HL-60/S4 treated with retinoic acid at 250 ng/mL for 4 days and 3 days (cell line): ENCODE measurements around the gene ABHD12.
"Not testable (repeated sequence)": the region's sequence is repeated elsewhere in the genome, so short reads cannot be mapped to it uniquely, and the experiment has no call there.

Source experiments
- in situ Hi-C: fragments of 300-500 bp; cut with MboI; formaldehyde crosslinking; loops from 2 replicates; pipeline ENCODE4 v1.7.0; 2022; ENCODE audit warnings: low sequenced_read_pairs

The ABHD12 gene

DNA sequence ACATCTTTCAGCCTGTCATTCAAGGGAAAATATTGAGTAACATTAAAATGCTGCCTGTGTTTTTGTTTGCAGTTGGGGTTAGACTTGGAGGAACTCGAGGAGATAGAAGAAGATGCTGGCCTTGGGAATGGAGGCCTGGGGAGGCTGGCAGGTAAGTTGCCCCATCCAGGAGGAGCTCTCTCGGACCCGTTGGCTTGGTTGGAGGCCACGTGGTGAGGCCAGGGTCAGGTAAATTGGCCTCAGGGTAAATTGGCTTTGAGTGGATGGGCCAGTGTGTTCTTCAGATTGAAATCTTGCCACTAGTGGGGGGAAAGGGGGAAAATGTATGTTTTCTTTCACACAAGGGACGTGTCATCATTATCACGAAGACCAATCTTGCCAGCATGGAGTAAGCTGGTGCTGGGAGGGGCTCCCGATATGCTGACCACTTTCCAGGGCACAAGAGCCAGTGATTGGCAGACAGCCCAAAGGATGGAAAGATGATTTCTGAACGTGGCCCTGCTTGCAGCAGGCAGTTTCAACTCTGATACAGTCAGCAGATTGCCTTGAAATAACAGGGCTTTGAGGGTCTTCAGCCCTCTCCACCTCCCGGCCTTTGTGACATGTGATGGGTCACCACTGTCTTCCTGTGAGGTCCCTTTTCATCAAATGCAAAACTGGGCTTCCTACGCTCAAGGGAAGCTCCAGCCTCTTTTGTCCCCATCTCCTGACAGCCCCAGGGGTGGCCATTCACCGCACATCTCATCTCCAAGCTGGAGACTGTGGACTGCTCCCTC lies 121.4 kb downstream of the ABHD12 start:
- in situ Hi-C loops, result no loop called here

- in situ Hi-C loops, result not testable (repeated sequence)
These were observed 129.7 kb downstream of the ABHD12 start for GRCh38 chr20:25260770-25261437.

DNA sequence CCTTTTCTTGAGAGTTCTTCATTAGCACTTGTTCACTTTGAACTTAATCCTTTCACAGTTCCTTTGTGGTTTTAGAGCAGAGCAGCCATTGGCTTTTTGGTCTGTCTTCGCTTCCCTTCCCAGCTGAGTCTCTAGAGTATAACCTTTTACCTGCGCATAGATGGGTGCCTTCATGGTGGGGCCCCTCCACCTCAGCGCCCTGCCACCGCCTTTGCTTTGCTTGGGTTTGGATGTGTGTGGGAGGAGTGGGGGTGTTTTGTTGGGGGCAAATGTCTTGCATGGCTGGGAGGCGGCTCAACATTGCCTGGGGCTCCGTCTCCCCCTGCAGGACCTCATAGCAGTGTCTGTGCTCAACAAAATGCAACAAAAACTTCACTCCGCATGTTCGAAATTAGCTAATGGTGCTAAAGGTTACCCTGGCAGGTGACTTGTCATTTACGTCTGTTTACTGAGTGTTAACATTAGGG lies 130.8 kb downstream of the ABHD12 start:
- in situ Hi-C loops, result no loop called here

- in situ Hi-C loops, result no loop called here
These were observed 131.3 kb downstream of the ABHD12 start for GRCh38 chr20:25259358-25259757.

DNA sequence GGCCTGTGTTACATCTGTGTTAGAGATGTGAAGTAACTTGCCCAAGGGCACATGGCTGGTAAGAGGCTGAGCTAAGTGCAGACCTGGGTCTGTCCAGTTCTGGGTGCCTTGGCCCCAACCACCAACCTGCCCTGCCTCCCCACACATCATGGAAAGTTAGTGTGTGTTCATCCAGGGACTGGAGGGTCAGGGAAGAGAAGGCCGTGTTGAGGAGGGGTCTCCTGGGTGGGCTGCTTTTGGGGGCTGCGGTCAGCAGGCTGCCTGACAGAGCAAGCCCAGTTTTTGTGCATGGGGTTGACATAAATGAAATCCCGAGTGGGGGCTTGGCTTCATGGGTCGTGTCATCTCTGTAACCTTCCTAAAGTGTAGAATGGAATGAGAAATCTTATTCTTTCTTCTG lies 131.8 kb downstream of the ABHD12 start:
- in situ Hi-C loops, result no loop called here

GRCh38 chr20:25258476-25258805 lies 132.2 kb downstream of the ABHD12 start:
- in situ Hi-C loops, result no loop called here

- in situ Hi-C loops, result no loop called here
These were observed 132.7 kb downstream of the ABHD12 start for GRCh38 chr20:25257756-25258475.

GRCh38 chr20:25257130-25257529 lies 133.5 kb downstream of the ABHD12 start:
- in situ Hi-C loops, result no loop called here

DNA sequence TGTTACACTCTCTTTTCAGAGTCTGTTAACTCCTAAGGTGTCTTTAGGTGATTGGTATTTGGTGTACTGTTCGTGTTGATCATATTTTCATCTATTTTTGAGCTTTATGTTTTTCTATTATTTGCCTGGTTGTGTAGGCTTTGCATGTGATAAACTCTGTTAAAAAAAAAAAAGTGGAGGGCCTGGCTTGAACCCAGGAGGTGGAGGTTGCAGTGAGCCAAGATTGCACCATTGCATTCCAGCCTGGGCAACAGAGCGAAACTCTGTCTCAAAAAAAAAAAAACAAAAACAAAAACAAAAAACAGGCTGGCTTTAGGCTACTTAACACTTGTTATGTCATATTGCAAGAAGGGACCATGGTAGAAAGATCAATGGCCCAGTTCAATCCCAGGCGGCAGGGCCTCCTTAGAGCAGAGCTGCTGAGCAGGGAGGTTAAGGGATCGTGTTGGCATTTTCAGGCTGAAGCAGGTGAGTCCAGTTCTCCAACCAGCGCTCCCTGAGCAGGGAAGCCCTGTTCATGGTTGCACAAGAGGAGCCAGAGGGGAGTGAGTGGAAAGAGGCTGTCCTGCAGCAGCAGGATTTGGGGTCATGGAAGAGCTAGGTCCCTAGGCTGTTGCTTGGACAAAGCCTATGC lies 134.3 kb downstream of the ABHD12 start:
- in situ Hi-C loops, result no loop called here

GRCh38 chr20:25254986-25255680 lies 135.5 kb downstream of the ABHD12 start:
- in situ Hi-C loops, result no loop called here

DNA sequence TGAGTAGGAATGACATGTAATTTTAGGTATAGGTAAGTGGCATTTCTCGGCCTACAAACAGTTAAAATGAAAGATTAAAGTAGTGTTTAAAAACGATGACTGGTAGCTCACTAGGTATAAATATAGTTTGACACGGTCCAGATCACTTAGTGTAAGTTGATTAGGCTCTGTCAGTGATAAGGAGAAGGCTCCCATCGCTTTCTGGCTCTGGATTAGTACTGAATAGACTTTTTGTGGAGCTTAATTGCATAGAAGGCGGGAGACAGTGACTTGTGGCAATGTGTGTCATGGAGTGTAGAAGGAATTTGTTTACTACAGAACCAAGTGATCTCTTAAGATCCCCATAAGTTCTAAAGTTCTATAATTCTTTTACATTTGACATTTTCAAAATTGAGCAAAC lies 136.1 kb downstream of the ABHD12 start:
- in situ Hi-C loops, result no loop called here

- in situ Hi-C loops, result no loop called here
These were observed 136.9 kb downstream of the ABHD12 start for GRCh38 chr20:25253606-25254275.

GRCh38 chr20:25252686-25253421 lies 137.8 kb downstream of the ABHD12 start:
- in situ Hi-C loops, result no loop called here

GRCh38 chr20:25252230-25252651 lies 138.4 kb downstream of the ABHD12 start:
- in situ Hi-C loops, result no loop called here

DNA sequence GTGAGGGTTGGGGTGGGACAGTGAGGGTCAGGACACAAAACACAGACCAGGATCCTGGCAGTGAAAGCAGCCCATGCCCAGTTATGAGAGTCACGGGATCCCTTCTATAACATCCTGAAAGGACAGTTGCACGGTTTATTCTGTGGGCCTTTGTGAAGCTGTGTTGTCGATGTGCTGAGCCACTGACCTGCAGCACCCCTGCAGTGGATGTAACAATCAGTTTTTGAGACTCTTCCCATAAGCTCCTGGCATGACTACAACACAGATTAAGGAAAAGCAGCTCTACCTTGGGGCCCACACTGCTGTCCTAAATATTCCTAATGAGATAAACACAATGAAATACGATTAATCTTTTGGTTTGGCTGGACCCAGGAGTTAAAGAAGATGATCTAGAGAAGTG lies 139.1 kb downstream of the ABHD12 start:
- in situ Hi-C loops, result no loop called here

DNA sequence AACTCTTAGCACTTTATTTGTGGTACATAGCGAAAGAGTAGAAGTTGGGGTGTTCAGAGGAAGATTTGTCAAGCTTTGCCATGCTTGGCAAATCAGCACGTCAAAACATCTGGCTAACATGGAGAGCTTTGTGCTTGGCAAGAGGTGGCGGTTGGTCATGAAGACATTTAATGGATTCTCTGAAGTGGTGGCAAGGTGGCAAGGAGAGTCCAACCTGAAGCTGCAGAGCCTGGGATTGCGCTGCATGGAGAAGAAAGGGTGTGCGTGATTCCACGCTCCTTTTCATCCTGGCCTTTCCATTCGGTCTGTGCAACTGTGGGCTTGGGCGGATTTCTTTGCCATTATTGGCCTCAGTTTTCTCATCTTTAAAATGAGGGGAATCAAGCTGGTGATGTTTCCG lies 139.6 kb downstream of the ABHD12 start:
- in situ Hi-C loops, result no loop called here

GRCh38 chr20:25250508-25250907 lies 140.1 kb downstream of the ABHD12 start:
- in situ Hi-C loops, result no loop called here
